NCI-H2196 treated with DMSO at 0.1 percent for 48 hours (cell line): ENCODE data around the gene CYP2S1.

Experiments used
- DNase-seq: peaks from one replicate; lab custom pipeline; 2025; ENCODE audit not compliant: unreplicated experiment; lab: John Stamatoyannopoulos, UW

CYP2S1 gene

GRCh38 chr19:41193430-41194156, 574 bp downstream of the CYP2S1 start:
- DNase-seq: no peak

GRCh38 chr19:41194157-41194552, 1.1 kb downstream of the CYP2S1 start:
- DNase-seq: no peak

- no peak for DNase-seq
These were observed 2.9 kb downstream of the CYP2S1 start for GRCh38 chr19:41195675-41196497.

GRCh38 chr19:41198559-41198958, 5.5 kb downstream of the CYP2S1 start:
- no peak for DNase-seq

GRCh38 chr19:41203371-41203770, 10.4 kb downstream of the CYP2S1 start:
- DNase-seq: no peak

- DNase-seq: peak; percentile 51
These were observed 11.3 kb downstream of the CYP2S1 start for GRCh38 chr19:41204338-41204737.

GRCh38 chr19:41205995-41206394, 13.0 kb downstream of the CYP2S1 start:
- no peak for DNase-seq

GRCh38 chr19:41206456-41206855, 13.4 kb downstream of the CYP2S1 start:
- no peak for DNase-seq

- no peak for DNase-seq
These were observed 14.1 kb downstream of the CYP2S1 start for GRCh38 chr19:41206926-41207750.

- DNase-seq: no peak
These were observed 21.1 kb downstream of the CYP2S1 start for GRCh38 chr19:41214161-41214560.

- no peak for DNase-seq
These were observed 24.7 kb downstream of the CYP2S1 start for GRCh38 chr19:41217741-41218140.

GRCh38 chr19:41218249-41218614, 25.2 kb downstream of the CYP2S1 start:
- DNase-seq: no peak

- no peak for DNase-seq
These were observed 25.8 kb downstream of the CYP2S1 start, which contains the start of gene AXL for GRCh38 chr19:41218615-41219507. Gene AXL, plus strand, starts transcription at chr19:41219223. Its CDS starts 170 bp downstream, at chr19:41219393.

GRCh38 chr19:41219924-41220567, 27.0 kb downstream of the CYP2S1 start:
- DNase-seq: no peak

- DNase-seq: no peak
These were observed 27.8 kb downstream of the CYP2S1 start for GRCh38 chr19:41220811-41221210.

GRCh38 chr19:41221514-41222205, 28.6 kb downstream of the CYP2S1 start:
- DNase-seq: no peak

- no peak for DNase-seq
These were observed 29.2 kb downstream of the CYP2S1 start for GRCh38 chr19:41222240-41222639.

GRCh38 chr19:41223431-41224234, 30.6 kb downstream of the CYP2S1 start:
- DNase-seq: no peak

GRCh38 chr19:41224632-41225031, 31.6 kb downstream of the CYP2S1 start:
- no peak for DNase-seq
